ENCODE results near the gene FIGNL1.

FIGNL1 gene

GRCh38 chr7:50399635-50400034 lies 50.5 kb downstream of the FIGNL1 start:
- Histone ChIP-seq H3K4me1 (ENCODE audit: control insufficient read depth, insufficient read depth, low read length) (no peaks in the 10 kb centered on the region), H3K4me3 (ENCODE audit: low read length) (no peak overlapping the region), H3K9me3 (ENCODE audit: control insufficient read depth, low read length) (no peaks in the 10 kb centered on the region), H3K27me3 (ENCODE audit: control insufficient read depth, insufficient read depth, low read length) (peaks cover 26% of the 10 kb centered on the region), H3K9ac (ENCODE audit: low read length) (no peak overlapping the region), H3K36me3 (ENCODE audit: control insufficient read depth, insufficient read depth, low read length) (no peaks in the 10 kb centered on the region)

- Histone ChIP-seq H3K9ac (ENCODE audit: low read length) (no peak overlapping the region), H3K36me3 (ENCODE audit: control insufficient read depth, insufficient read depth, low read length) (no peaks in the 10 kb centered on the region), H3K4me1 (ENCODE audit: control insufficient read depth, insufficient read depth, low read length) (no peaks in the 10 kb centered on the region), H3K4me3 (ENCODE audit: low read length) (no peak overlapping the region), H3K27me3 (ENCODE audit: control insufficient read depth, insufficient read depth, low read length) (peaks cover 26% of the 10 kb centered on the region), H3K9me3 (ENCODE audit: control insufficient read depth, low read length) (no peaks in the 10 kb centered on the region)
These were observed 50.9 kb downstream of the FIGNL1 start for GRCh38 chr7:50399206-50399605.

GRCh38 chr7:50397971-50398324 lies 52.2 kb downstream of the FIGNL1 start:
- Histone ChIP-seq H3K4me1 (ENCODE audit: control insufficient read depth, insufficient read depth, low read length) (no peaks in the 10 kb centered on the region), H3K27me3 (ENCODE audit: control insufficient read depth, insufficient read depth, low read length) (peaks cover 26% of the 10 kb centered on the region), H3K36me3 (ENCODE audit: control insufficient read depth, insufficient read depth, low read length) (no peaks in the 10 kb centered on the region), H3K4me3 (ENCODE audit: low read length) (no peak overlapping the region), H3K9ac (ENCODE audit: low read length) (no peak overlapping the region), H3K9me3 (ENCODE audit: control insufficient read depth, low read length) (no peaks in the 10 kb centered on the region)

GRCh38 chr7:50397320-50397970 lies 52.7 kb downstream of the FIGNL1 start:
- Histone ChIP-seq H3K27me3 (ENCODE audit: control insufficient read depth, insufficient read depth, low read length) (peaks cover 31% of the 10 kb centered on the region), H3K4me1 (ENCODE audit: control insufficient read depth, insufficient read depth, low read length) (no peaks in the 10 kb centered on the region), H3K9ac (ENCODE audit: low read length) (no peak overlapping the region), H3K4me3 (ENCODE audit: low read length) (no peak overlapping the region), H3K36me3 (ENCODE audit: control insufficient read depth, insufficient read depth, low read length) (no peaks in the 10 kb centered on the region), H3K9me3 (ENCODE audit: control insufficient read depth, low read length) (no peaks in the 10 kb centered on the region)

GRCh38 chr7:50396856-50397255 lies 53.3 kb downstream of the FIGNL1 start:
- Histone ChIP-seq H3K36me3 (ENCODE audit: control insufficient read depth, insufficient read depth, low read length) (no peaks in the 10 kb centered on the region), H3K4me1 (ENCODE audit: control insufficient read depth, insufficient read depth, low read length) (no peaks in the 10 kb centered on the region), H3K27me3 (ENCODE audit: control insufficient read depth, insufficient read depth, low read length) (peaks cover 29% of the 10 kb centered on the region), H3K9me3 (ENCODE audit: control insufficient read depth, low read length) (no peaks in the 10 kb centered on the region), H3K4me3 (ENCODE audit: low read length) (no peak overlapping the region), H3K9ac (ENCODE audit: low read length) (no peak overlapping the region)

GRCh38 chr7:50394315-50394714 lies 55.8 kb downstream of the FIGNL1 start:
- Histone ChIP-seq H3K9ac (ENCODE audit: low read length) (no peak overlapping the region), H3K4me3 (ENCODE audit: low read length) (no peak overlapping the region), H3K27me3 (ENCODE audit: control insufficient read depth, insufficient read depth, low read length) (peaks cover 11% of the 10 kb centered on the region), H3K9me3 (ENCODE audit: control insufficient read depth, low read length) (no peaks in the 10 kb centered on the region), H3K4me1 (ENCODE audit: control insufficient read depth, insufficient read depth, low read length) (no peaks in the 10 kb centered on the region), H3K36me3 (ENCODE audit: control insufficient read depth, insufficient read depth, low read length) (no peaks in the 10 kb centered on the region)
